IMR-90 (cell line): Measurements from ENCODE around the gene MCF2L2. TPM values are rescaled to one million over a fixed set of nuclear protein-coding genes. Genes with fewer than 3 reads are reported as not detected.

ENCODE experiments used
- ATAC-seq: fragments of 200-7000 bp; cut with Tn5 transposase; 2 replicates; pipeline ENCODE4 v1.9.1; 2020; ENCODE audit warnings: low read depth, mild to moderate bottlenecking, moderate library complexity
- BruUV-seq: library from RNA; stranded (reverse); fragments of 400-500 nt; replicated peaks from 2 replicates; lab custom pipeline; 2021; lab: Mats Ljungman, UMichigan
- CTCF ChIA-PET: fragments of 300-600 bp; formaldehyde crosslinking; extraction: SDS; loops from one replicate; lab custom pipeline; 2021; ENCODE audit warnings: antibody characterized with exemption; lab: Yijun Ruan, JAX
- POLR2A ChIA-PET: fragments of 300-600 bp; sonication (Branson Sonifier 250); formaldehyde crosslinking; loops from one replicate; lab custom pipeline; 2022; ENCODE audit warnings: antibody characterized with exemption; ENCODE audit not compliant: unreplicated experiment; lab: Charles Lee
- DNase-seq: peaks from one replicate; pipeline ENCODE4 v3.0.0; 2013
- H2AFZ ChIP-seq: replicated peaks from 2 replicates; pipeline ENCODE3; 2013; ENCODE audit warnings: low read length, mild to moderate bottlenecking; ENCODE audit not compliant: poor library complexity
- H2AK5ac ChIP-seq: 2 replicates; pipeline ENCODE4 v1.6.1; 2013; ENCODE audit warnings: low read depth, low read length, inconsistent platforms
- H2AK9ac ChIP-seq: replicated peaks from 2 replicates; pipeline ENCODE3; 2013; ENCODE audit warnings: mild to moderate bottlenecking, low read depth, low read length, moderate library complexity; ENCODE audit not compliant: poor library complexity
- H2BK120ac ChIP-seq: 2 replicates; pipeline ENCODE4 v1.6.1; 2013; ENCODE audit warnings: low read depth, low read length, inconsistent platforms
- H2BK15ac ChIP-seq: 3 replicates; pipeline ENCODE4 v1.6.1; 2013; ENCODE audit warnings: low read depth, low read length, inconsistent platforms
- H2BK20ac ChIP-seq: 2 replicates; pipeline ENCODE4 v1.6.1; 2013; ENCODE audit warnings: low read depth, mild to moderate bottlenecking, inconsistent platforms, low read length, moderate library complexity
- H2BK5ac ChIP-seq: 2 replicates; pipeline ENCODE4 v1.6.1; 2013; ENCODE audit warnings: mild to moderate bottlenecking, low read depth, low read length, inconsistent platforms; ENCODE audit not compliant: poor library complexity, severe bottlenecking
- H3K14ac ChIP-seq: replicated peaks from 2 replicates; pipeline ENCODE4 v1.6.1; 2013; ENCODE audit warnings: low read depth, low read length, inconsistent platforms
- H3K18ac ChIP-seq: 2 replicates; pipeline ENCODE4 v1.6.1; 2013; ENCODE audit warnings: low read depth, low read length, control low read depth
- H3K23ac ChIP-seq: 2 replicates; pipeline ENCODE4 v1.6.1; 2013; ENCODE audit warnings: low read depth, low read length, inconsistent platforms
- H3K27ac ChIP-seq: 2 replicates; pipeline ENCODE4 v1.5.1; 2013; ENCODE audit warnings: mild to moderate bottlenecking, control low read depth, low read length; ENCODE audit not compliant: insufficient read depth
- H3K27me3 ChIP-seq: 2 replicates; pipeline ENCODE4 v1.6.1; 2013; ENCODE audit warnings: low read length; ENCODE audit not compliant: control insufficient read depth, insufficient read depth
- H3K36me3 ChIP-seq: 2 replicates; pipeline ENCODE4 v1.6.1; 2013; ENCODE audit warnings: low read length, mixed read lengths; ENCODE audit not compliant: control insufficient read depth, insufficient read depth
- H3K4ac ChIP-seq: 2 replicates; pipeline ENCODE4 v1.6.1; 2013; ENCODE audit warnings: low read depth, low read length, inconsistent platforms
- H3K4me1 ChIP-seq: 2 replicates; pipeline ENCODE4 v1.6.1; 2013; ENCODE audit warnings: low read length, mixed read lengths; ENCODE audit not compliant: control insufficient read depth, insufficient read depth
- H3K4me2 ChIP-seq: 2 replicates; pipeline ENCODE4 v1.6.1; 2013; ENCODE audit warnings: low read depth, mild to moderate bottlenecking, control low read depth, low read length, moderate library complexity
- H3K4me3 ChIP-seq: 2 replicates; pipeline ENCODE4 v1.5.1; 2013; ENCODE audit warnings: low read depth, mild to moderate bottlenecking, control low read depth, low read length, moderate library complexity; ENCODE audit not compliant: insufficient read depth
- H3K56ac ChIP-seq: 2 replicates; pipeline ENCODE4 v1.6.1; 2013; ENCODE audit warnings: low read length, inconsistent platforms; ENCODE audit not compliant: insufficient read depth; ENCODE audit errors: extremely low read depth
- H3K79me1 ChIP-seq, 2 experiments: 2 replicates each; pipeline ENCODE4 v1.6.1; 2013; ENCODE audit warnings: low read length in 2 of 2, inconsistent platforms in 1 of 2, low read depth in 1 of 2
- H3K9ac ChIP-seq: 2 replicates; pipeline ENCODE4 v1.6.1; 2013; ENCODE audit warnings: low read depth, low read length, control low read depth
- H3K9me1 ChIP-seq: 2 replicates; pipeline ENCODE4 v1.6.1; 2013; ENCODE audit warnings: low read length, inconsistent platforms; ENCODE audit not compliant: insufficient read depth
- H3K9me3 ChIP-seq: 2 replicates; pipeline ENCODE4 v1.6.1; 2013; ENCODE audit warnings: low read length; ENCODE audit not compliant: control insufficient read depth, insufficient read depth
- H4K20me1 ChIP-seq: 2 replicates; pipeline ENCODE4 v1.6.1; 2013; ENCODE audit warnings: low read length, inconsistent platforms; ENCODE audit not compliant: insufficient read depth
- H4K5ac ChIP-seq: 2 replicates; pipeline ENCODE4 v1.6.1; 2013; ENCODE audit warnings: mild to moderate bottlenecking, low read depth, low read length, control low read depth
- H4K8ac ChIP-seq, 2 experiments: 2 replicates each; pipeline ENCODE4 v1.6.1; 2013; ENCODE audit warnings: low read depth in 2 of 2, low read length in 2 of 2, control low read depth in 1 of 2, inconsistent platforms in 1 of 2
- H4K91ac ChIP-seq: 2 replicates; pipeline ENCODE4 v1.6.1; 2013; ENCODE audit warnings: low read depth, low read length, inconsistent platforms; ENCODE audit not compliant: insufficient read depth
- BHLHE40 ChIP-seq: fragments of 150-350 bp; IDR thresholded peaks from 2 replicates; pipeline ENCODE4 v1.6.1; 2016; ENCODE audit warnings: mild to moderate bottlenecking, low read depth, low read length
- CEBPB ChIP-seq: IDR thresholded peaks from 2 replicates; pipeline ENCODE4 v1.6.1; 2012; ENCODE audit warnings: low read depth, low read length, improper control_type of control experiment
- CHD1 ChIP-seq: IDR thresholded peaks from 2 replicates; pipeline ENCODE4 v1.6.1; 2012; ENCODE audit warnings: low read depth, low read length, improper control_type of control experiment
- FOS ChIP-seq: fragments of 150-350 bp; IDR thresholded peaks from 2 replicates; pipeline ENCODE4 v1.6.1; 2016; ENCODE audit warnings: low read depth, low read length
- MAFK ChIP-seq: IDR thresholded peaks from 2 replicates; pipeline ENCODE4 v1.6.1; 2012; ENCODE audit warnings: low read depth, low read length, improper control_type of control experiment
- MAZ ChIP-seq: IDR thresholded peaks from 2 replicates; pipeline ENCODE4 v1.6.1; 2012; ENCODE audit warnings: low read depth, mild to moderate bottlenecking, low read length, improper control_type of control experiment, moderate library complexity, borderline replicate concordance
- MXI1 ChIP-seq: IDR thresholded peaks from 2 replicates; pipeline ENCODE4 v1.6.1; 2012; ENCODE audit warnings: low read depth, mild to moderate bottlenecking, low read length, moderate library complexity, borderline replicate concordance
- NFE2L2 ChIP-seq: fragments of 150-350 bp; IDR thresholded peaks from 2 replicates; pipeline ENCODE4 v1.6.1; 2016; ENCODE audit warnings: low read depth, mild to moderate bottlenecking, low read length
- POLR2A ChIP-seq: IDR thresholded peaks from 2 replicates; pipeline ENCODE4 v1.6.1; 2012; ENCODE audit warnings: mild to moderate bottlenecking, low read depth, low read length
- RAD21 ChIP-seq: IDR thresholded peaks from 2 replicates; pipeline ENCODE4 v1.6.1; 2012; ENCODE audit warnings: low read length, improper control_type of control experiment
- RCOR1 ChIP-seq: IDR thresholded peaks from 2 replicates; pipeline ENCODE4 v1.6.1; 2012; ENCODE audit warnings: mild to moderate bottlenecking, low read length, improper control_type of control experiment; ENCODE audit not compliant: insufficient replicate concordance
- RFX5 ChIP-seq: IDR thresholded peaks from 2 replicates; pipeline ENCODE4 v1.8.0; 2012; ENCODE audit warnings: low read depth, mild to moderate bottlenecking, low read length, moderate library complexity
- SMC3 ChIP-seq: fragments of 150-350 bp; IDR thresholded peaks from 2 replicates; pipeline ENCODE4 v1.6.1; 2016; ENCODE audit warnings: low read depth, mild to moderate bottlenecking, antibody characterized with exemption, low read length, moderate library complexity
- WGBS, 2 experiments: methylation state at CpG; one replicate each; pipeline versions ENCODE4 v1.1.5 to v1.1.7; 2013; ENCODE audit warnings: missing lambda C conversion rate in 2 of 2; ENCODE audit not compliant: insufficient read length in 1 of 2; ENCODE audit errors: extremely low coverage in 2 of 2; 5-methylcytosine and 5-hydroxymethylcytosine counted together
- dilution Hi-C: fragments of 300-500 bp; cut with HindIII; formaldehyde crosslinking; loops from one replicate; pipeline ENCODE4 v1.14.3; 2018; ENCODE audit warnings: low sequenced_read_pairs; ENCODE audit not compliant: unreplicated experiment
- in situ Hi-C: fragments of 300-500 bp; cut with MboI; formaldehyde crosslinking; loops from 3 replicates; pipeline ENCODE4 v1.14.3; 2019; ENCODE audit warnings: low sequenced_read_pairs, inconsistent platforms, mixed read lengths
- intact Hi-C: fragments of 100-400 bp; cut with micrococcal nuclease; formaldehyde crosslinking; loops from 2 replicates; pipeline ENCODE4 v1.10.0; 2022
- polyA plus RNA-seq, 3 experiments: library from polyadenylated mRNA; depleted of rRNA; stranded (reverse); fragments of >200 nt; gene quantifications; 2 replicates each; pipeline ENCODE4 v1.2.3, GENCODE V29; 2012; ENCODE audit warnings: low replicate concordance in 1 of 3
- total RNA-seq: library from RNA; depleted of rRNA; stranded (reverse); fragments of >200 nt; gene quantifications from 2 replicates; pipeline ENCODE4 v1.2.3, GENCODE V29; 2012
- TF ChIP-seq, protein P1 (sequence below): fragments of 150-350 bp; IDR thresholded peaks from 2 replicates; pipeline ENCODE4 v1.6.1; 2017; ENCODE audit warnings: mild to moderate bottlenecking, antibody characterized with exemption, low read length, low read depth
- TF ChIP-seq, protein P2 (sequence below): conservative IDR thresholded peaks from 2 replicates; pipeline ENCODE4 v1.5.1; 2012; ENCODE audit warnings: mild to moderate bottlenecking, low read depth, low read length, improper control_type of control experiment

MCF2L2 gene
- total and polyA plus RNA-seq, 2 of the 4 experiments (the other 2 are of a cell fraction), result under 0.01 TPM; not detected in 1

DNA sequence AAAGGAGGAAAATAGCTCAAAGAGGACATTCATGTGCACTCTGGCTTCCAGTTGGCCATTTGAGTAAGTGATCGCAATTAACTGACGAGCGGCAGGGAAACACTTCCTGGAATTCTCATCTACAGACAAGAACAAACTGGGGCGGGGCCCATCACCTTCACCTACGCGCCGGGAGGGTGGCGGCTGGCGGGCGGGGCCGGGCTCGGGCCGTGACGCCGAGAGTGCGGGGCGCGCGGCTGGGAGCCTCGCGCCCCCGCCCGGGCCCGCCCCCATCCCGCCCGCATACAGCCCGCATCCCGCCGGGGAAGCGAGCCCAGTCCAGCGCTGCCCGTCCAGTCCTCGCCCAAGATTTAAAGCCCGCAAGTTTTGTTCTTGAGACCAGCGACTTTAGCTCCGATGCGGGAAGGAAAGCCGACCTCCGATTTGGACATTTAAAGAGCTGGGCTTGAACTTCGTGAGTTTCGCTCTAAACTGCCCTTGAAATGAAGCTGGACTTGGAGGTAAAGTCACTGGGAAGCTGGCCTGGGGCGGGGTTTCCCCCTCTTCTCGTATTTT, 175.4 kb downstream of the MCF2L2 start, which contains the start of gene B3GNT5:
TSS of gene B3GNT5 (plus strand) at position 281 of the 555 bp plus-strand sequence. CDS start 16,546 bp downstream, outside the sequence.
- Histone ChIP-seq H3K4me1 (no peaks in the 10 kb centered on the region), H3K9ac (peak within 1 kb of the TSS; percentile 35), H2AFZ (peak within 1 kb of the TSS; percentile 91), H3K14ac (0 out of 2 replicates have a peak within 1 kb of the TSS, but pooled peaks have one; percentile 2), H2BK15ac (no peak within 1 kb of the TSS), H3K18ac (no peak within 1 kb of the TSS), H3K9me3 (peaks cover 5% of the 10 kb centered on the region), H3K27ac (no peak within 1 kb of the TSS; the same call in 1 of the 2 replicates), H4K5ac (no peak within 1 kb of the TSS), H4K8ac (peak within 1 kb of the TSS in 1 of 2 experiments; percentile 21; a peak in 1 of 4 replicates), H3K27me3 (peaks cover 36% of the 10 kb centered on the region), H3K23ac (peak within 1 kb of the TSS; percentile 4; the same call in 1 of the 2 replicates), H2AK5ac (no peak within 1 kb of the TSS), H3K4ac (no peak within 1 kb of the TSS), H2BK120ac (0 out of 2 replicates have a peak within 1 kb of the TSS, but pooled peaks have one; percentile 6), H3K56ac (no peak within 1 kb of the TSS), H3K79me1 (peaks cover 0 to 4% of the 10 kb centered on the region in 2 experiments; a peak in 1 of 4 replicates), H2BK5ac (no peak within 1 kb of the TSS), H3K36me3 (no peaks in the 10 kb centered on the region), H3K4me2 (peak within 1 kb of the TSS; percentile 79), H4K91ac (no peak within 1 kb of the TSS; the same call in 1 of the 2 replicates), H3K4me3 (peak within 1 kb of the TSS; percentile 61), H4K20me1 (no peaks in the 10 kb centered on the region), H3K9me1 (no peaks in the 10 kb centered on the region), H2AK9ac (peak within 1 kb of the TSS; percentile 3), H2BK20ac (no peak within 1 kb of the TSS)
- WGBS, 2 experiments, result 1% methylated on average over 21 of the region's 43 CpGs; no CpG with 5 or more reads in 1 of the 2 experiments
- in situ Hi-C loops, result no loop called here
- intact Hi-C loops, result loop anchor here (5.0 kb wide), 2 partner anchors 129 to 131 kb away; no protein-coding TSS in a partner anchor
- BruUV-seq, result no TSS peak
- POLR2A ChIA-PET, result no interaction called here
- DNase-seq (no peak), ATAC-seq (peak; percentile 53)
- CTCF ChIA-PET, result no interaction called here
- dilution Hi-C loops, result no loop called here
- no peak for TF ChIP-seq NFE2L2
- no peak for TF ChIP-seq CHD1
- TF ChIP-seq BHLHE40, result no peak
- no peak for TF ChIP-seq POLR2A
- TF ChIP-seq FOS, result no peak
- TF ChIP-seq RCOR1, result no peak
- no peak for TF ChIP-seq MAFK
- TF ChIP-seq, protein P1, sequence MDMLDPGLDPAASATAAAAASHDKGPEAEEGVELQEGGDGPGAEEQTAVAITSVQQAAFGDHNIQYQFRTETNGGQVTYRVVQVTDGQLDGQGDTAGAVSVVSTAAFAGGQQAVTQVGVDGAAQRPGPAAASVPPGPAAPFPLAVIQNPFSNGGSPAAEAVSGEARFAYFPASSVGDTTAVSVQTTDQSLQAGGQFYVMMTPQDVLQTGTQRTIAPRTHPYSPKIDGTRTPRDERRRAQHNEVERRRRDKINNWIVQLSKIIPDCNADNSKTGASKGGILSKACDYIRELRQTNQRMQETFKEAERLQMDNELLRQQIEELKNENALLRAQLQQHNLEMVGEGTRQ, result no peak
- no peak for TF ChIP-seq MAZ
- TF ChIP-seq SMC3, result no peak
- no peak for TF ChIP-seq RAD21
- no peak for TF ChIP-seq RFX5
- no peak for TF ChIP-seq MXI1
- TF ChIP-seq CEBPB, result no peak
- TF ChIP-seq, protein P2, sequence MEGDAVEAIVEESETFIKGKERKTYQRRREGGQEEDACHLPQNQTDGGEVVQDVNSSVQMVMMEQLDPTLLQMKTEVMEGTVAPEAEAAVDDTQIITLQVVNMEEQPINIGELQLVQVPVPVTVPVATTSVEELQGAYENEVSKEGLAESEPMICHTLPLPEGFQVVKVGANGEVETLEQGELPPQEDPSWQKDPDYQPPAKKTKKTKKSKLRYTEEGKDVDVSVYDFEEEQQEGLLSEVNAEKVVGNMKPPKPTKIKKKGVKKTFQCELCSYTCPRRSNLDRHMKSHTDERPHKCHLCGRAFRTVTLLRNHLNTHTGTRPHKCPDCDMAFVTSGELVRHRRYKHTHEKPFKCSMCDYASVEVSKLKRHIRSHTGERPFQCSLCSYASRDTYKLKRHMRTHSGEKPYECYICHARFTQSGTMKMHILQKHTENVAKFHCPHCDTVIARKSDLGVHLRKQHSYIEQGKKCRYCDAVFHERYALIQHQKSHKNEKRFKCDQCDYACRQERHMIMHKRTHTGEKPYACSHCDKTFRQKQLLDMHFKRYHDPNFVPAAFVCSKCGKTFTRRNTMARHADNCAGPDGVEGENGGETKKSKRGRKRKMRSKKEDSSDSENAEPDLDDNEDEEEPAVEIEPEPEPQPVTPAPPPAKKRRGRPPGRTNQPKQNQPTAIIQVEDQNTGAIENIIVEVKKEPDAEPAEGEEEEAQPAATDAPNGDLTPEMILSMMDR, result no peak
